HCT116 (cell line): ENCODE data around the gene MKNK1. TPM values are rescaled to one million over a fixed set of nuclear protein-coding genes. Genes with fewer than 3 reads are reported as not detected.

Experiments
- ATAC-seq: fragments of 200-7000 bp; cut with Tn5 transposase; 2 replicates; pipeline ENCODE4 v1.9.1; 2020; ENCODE audit warnings: mild to moderate bottlenecking, moderate library complexity
- BruUV-seq: library from RNA; stranded (reverse); fragments of 400-500 nt; replicated peaks from 2 replicates; lab custom pipeline; 2021; lab: Mats Ljungman, UMichigan
- CTCF ChIA-PET: fragments of 300-600 bp; sonication (Branson Sonifier 250); formaldehyde crosslinking; loops from one replicate; lab custom pipeline; 2021; ENCODE audit warnings: antibody characterized with exemption; lab: Charles Lee
- POLR2A ChIA-PET: fragments of 300-600, 350-600 bp; sonication (Branson Sonifier 250); formaldehyde crosslinking; loops from one replicate; lab custom pipeline; 2021; ENCODE audit warnings: antibody characterized with exemption; lab: Charles Lee
- RAD21 ChIA-PET, 2 experiments: fragments of 300-600 bp; sonication (Branson Sonifier 250); formaldehyde crosslinking; loops; one replicate each; lab custom pipeline; 2023; ENCODE audit warnings: low total read pairs in 2 of 2; ENCODE audit not compliant: uncharacterized antibody in 2 of 2, unreplicated experiment in 2 of 2, low non-redundant PET in 1 of 2; lab: Charles Lee
- DNase-seq: peaks from one replicate; pipeline ENCODE4 v3.0.0-alpha.2; 2010; ENCODE audit warnings: low read depth, low spot score
- H2AFZ ChIP-seq: fragments of 200-600 bp; shearing (Covaris generic), sonication (generic); 2 replicates; pipeline ENCODE4 v1.6.1; 2017; ENCODE audit warnings: low read depth, mixed run types, mixed read lengths, antibody characterized with exemption, low read length; ENCODE audit not compliant: poor library complexity, severe bottlenecking
- H3K27ac ChIP-seq: 2 replicates; pipeline ENCODE4 v1.5.1; 2012; ENCODE audit warnings: low read depth, low read length
- H3K27me3 ChIP-seq: fragments of 200-600 bp; sonication (generic); 2 replicates; pipeline ENCODE4 v1.6.1; 2016; ENCODE audit warnings: mixed run types, low read length, mixed read lengths; ENCODE audit not compliant: insufficient read depth
- H3K36me3 ChIP-seq, 2 experiments: fragments of 200-500 bp in 1 of 2; fragments of 200-600 bp in 1 of 2; sonication (Bioruptor generic) in 1 of 2; sonication (generic) in 1 of 2; 2 replicates each; pipeline versions ENCODE4 v1.5.1 to v1.6.1; 2014 to 2016; ENCODE audit warnings: low read length in 2 of 2, inconsistent platforms in 1 of 2, mixed read lengths in 1 of 2, mixed run types in 1 of 2; ENCODE audit not compliant: insufficient read depth in 2 of 2, control insufficient read depth in 1 of 2
- H3K4me1 ChIP-seq, 2 experiments: fragments of 200-600 bp in 1 of 2; sonication (generic) in 1 of 2; 2 replicates each; pipeline versions ENCODE4 v1.5.1 to v1.6.1; 2012 to 2017; ENCODE audit warnings: low read length in 2 of 2, inconsistent platforms in 1 of 2, mild to moderate bottlenecking in 1 of 2, mixed read lengths in 1 of 2, mixed run types in 1 of 2, moderate library complexity in 1 of 2; ENCODE audit not compliant: insufficient read depth in 2 of 2, control insufficient read depth in 1 of 2
- H3K4me2 ChIP-seq: fragments of 200-600 bp; sonication (generic); 2 replicates; pipeline ENCODE4 v1.6.1; 2017; ENCODE audit warnings: mixed run types, low read length, mixed read lengths
- H3K4me3 ChIP-seq, 2 experiments: fragments of 200-600 bp in 1 of 2; sonication (generic) in 1 of 2; replicated peaks in 1 of 2; 2 replicates each; pipeline ENCODE4 v1.5.1; 2011 to 2016; ENCODE audit warnings: low read length in 2 of 2, control low read depth in 1 of 2, low read depth in 1 of 2, mild to moderate bottlenecking in 1 of 2, mixed read lengths in 1 of 2, mixed run types in 1 of 2
- H3K79me2 ChIP-seq: fragments of 200-600 bp; sonication (generic); 2 replicates; pipeline ENCODE4 v1.6.1; 2017; ENCODE audit warnings: mild to moderate bottlenecking, mixed run types, low read length, moderate library complexity, mixed read lengths; ENCODE audit not compliant: insufficient read depth
- H3K9ac ChIP-seq: fragments of 200-600 bp; sonication (generic); 2 replicates; pipeline ENCODE4 v1.6.1; 2016; ENCODE audit warnings: low read length, mixed read lengths
- H3K9me2 ChIP-seq: fragments of 200-600 bp; sonication (generic), shearing (Covaris generic); 2 replicates; pipeline ENCODE4 v1.6.1; 2017; ENCODE audit warnings: mixed run types, mild to moderate bottlenecking, moderate library complexity; ENCODE audit not compliant: insufficient read depth
- H3K9me3 ChIP-seq, 2 experiments: fragments of 200-500 bp in 1 of 2; fragments of 200-600 bp in 1 of 2; sonication (Bioruptor generic) in 1 of 2; sonication (generic) in 1 of 2; 2 replicates each; pipeline ENCODE4 v1.6.1; 2014 to 2017; ENCODE audit warnings: low read length in 2 of 2, mixed read lengths in 2 of 2, inconsistent platforms in 1 of 2, low read depth in 1 of 2, mild to moderate bottlenecking in 1 of 2, mixed run types in 1 of 2, moderate library complexity in 1 of 2; ENCODE audit not compliant: control insufficient read depth in 1 of 2, insufficient read depth in 1 of 2
- H4K20me1 ChIP-seq: fragments of 200-600 bp; sonication (generic), shearing (Covaris generic); 2 replicates; pipeline ENCODE4 v1.6.1; 2017; ENCODE audit warnings: mixed run types, mild to moderate bottlenecking, moderate library complexity; ENCODE audit not compliant: insufficient read depth
- CEBPB ChIP-seq: IDR thresholded peaks from 2 replicates; pipeline ENCODE4 v1.6.1; 2012; ENCODE audit warnings: low read depth
- EGR1 ChIP-seq: IDR thresholded peaks from 2 replicates; pipeline ENCODE4 v1.6.1; 2012; ENCODE audit warnings: low read depth
- EZH2 ChIP-seq: fragments of 200-600 bp; sonication (generic); IDR thresholded peaks from 2 replicates; pipeline ENCODE4 v1.6.1; 2017; ENCODE audit warnings: antibody characterized with exemption, mixed run types
- EZH2phosphoT487 ChIP-seq: fragments of 200-600 bp; IDR thresholded peaks from 2 replicates; pipeline ENCODE4 v1.6.1; 2018; ENCODE audit warnings: antibody characterized with exemption, borderline replicate concordance
- FOSL1 ChIP-seq: IDR thresholded peaks from 2 replicates; pipeline ENCODE4 v1.6.1; 2012; ENCODE audit warnings: low read depth
- POLR2A ChIP-seq: IDR thresholded peaks from 2 replicates; pipeline ENCODE4 v1.7.0; 2011; ENCODE audit warnings: borderline replicate concordance; ENCODE audit not compliant: insufficient read depth, insufficient read length; ENCODE audit errors: extremely low read depth
- POLR2AphosphoS5 ChIP-seq: IDR thresholded peaks from 2 replicates; pipeline ENCODE4 v1.6.1; 2011; ENCODE audit warnings: mild to moderate bottlenecking, low read depth, low read length, moderate library complexity
- RAD21 ChIP-seq: IDR thresholded peaks from 2 replicates; pipeline ENCODE4 v1.6.1; 2012; ENCODE audit warnings: low read depth, mild to moderate bottlenecking
- REST ChIP-seq: IDR thresholded peaks from 2 replicates; pipeline ENCODE4 v1.6.1; 2012; ENCODE audit warnings: low read depth
- SIN3A ChIP-seq: IDR thresholded peaks from 2 replicates; pipeline ENCODE4 v1.6.1; 2012; ENCODE audit warnings: low read depth
- SRF ChIP-seq: IDR thresholded peaks from 2 replicates; pipeline ENCODE4 v1.6.1; 2012; ENCODE audit warnings: low read depth
- TCF7L2 ChIP-seq: IDR thresholded peaks from 2 replicates; pipeline ENCODE4 v1.7.0; 2011; ENCODE audit warnings: borderline replicate concordance, inconsistent platforms; ENCODE audit not compliant: insufficient read depth, insufficient read length; ENCODE audit errors: extremely low read depth
- YY1 ChIP-seq: IDR thresholded peaks from 2 replicates; pipeline ENCODE4 v1.6.1; 2011; ENCODE audit warnings: low read length, low read depth, moderate library complexity, mild to moderate bottlenecking; ENCODE audit not compliant: insufficient replicate concordance; ENCODE audit errors: extremely low read depth
- ZBTB33 ChIP-seq: IDR thresholded peaks from 2 replicates; pipeline ENCODE4 v1.6.1; 2011; ENCODE audit warnings: mild to moderate bottlenecking, low read length, moderate library complexity; ENCODE audit not compliant: insufficient replicate concordance; ENCODE audit errors: extremely low read depth
- ZNF274 ChIP-seq: fragments of 200-500 bp; sonication (Bioruptor generic); IDR thresholded peaks from 2 replicates; pipeline ENCODE4 v1.6.1; 2014; ENCODE audit warnings: mild to moderate bottlenecking, low read depth, low read length, inconsistent platforms
- intact Hi-C: fragments of 100-400 bp; cut with micrococcal nuclease; formaldehyde crosslinking; loops from 2 replicates; pipeline ENCODE4 v1.10.0; 2022
- total RNA-seq: library from RNA; stranded (reverse); gene quantifications from one replicate; pipeline ENCODE4 v1.2.1, GENCODE V29; 2021; ENCODE audit not compliant: unreplicated experiment

Gene MKNK1
- total RNA-seq, 1 experiment from 2014 or later: 30.9 TPM

- POLR2A ChIA-PET: no interaction called here
- Histone ChIP-seq H3K4me2 (no peak overlapping the region), H3K4me1 (peaks cover 0 to 7% of the 10 kb centered on the region in 2 experiments; a peak in 2 of 4 replicates), H3K27ac (no peak overlapping the region), H4K20me1 (no peaks in the 10 kb centered on the region; the same call in 1 of the 2 replicates), H3K27me3 (no peaks in the 10 kb centered on the region), H2AFZ (no peak overlapping the region)
- TF ChIP-seq YY1: no peak
- no peak for TF ChIP-seq EGR1
- no peak for TF ChIP-seq EZH2phosphoT487
- no peak for TF ChIP-seq ZNF274
- no peak for TF ChIP-seq SIN3A
- no peak for TF ChIP-seq RAD21
- TF ChIP-seq REST: no peak
- TF ChIP-seq ZBTB33: no peak
- no peak for TF ChIP-seq TCF7L2
- no peak for TF ChIP-seq CEBPB
- no peak for TF ChIP-seq SRF
- no peak for TF ChIP-seq EZH2
- TF ChIP-seq POLR2AphosphoS5: no peak
- TF ChIP-seq POLR2A: no peak
- TF ChIP-seq FOSL1: no peak
- TF ChIP-seq, all 23 proteins: peak for 0
- no peak for ATAC-seq
- Histone ChIP-seq H3K4me3 (no peak overlapping the region), H3K9me2 (no peaks in the 10 kb centered on the region), H3K79me2 (no peaks in the 10 kb centered on the region), H3K9ac (no peak overlapping the region), H3K9me3 (no peaks in the 10 kb centered on the region), H3K36me3 (no peaks in the 10 kb centered on the region; a peak in 2 of 4 replicates)
- no peak for DNase-seq
- ChIA-PET CTCF (no interaction called here), RAD21 (interaction anchor here in 1 of 2 experiments (0.6 kb wide), 1 partner anchor 113 kb away, joined by 8 read pairs; no protein-coding TSS in a partner anchor)
- intact Hi-C loops: no loop called here
- BruUV-seq: no TSS peak
These were observed 49.3 kb downstream of the MKNK1 start for GRCh38 chr1:46554597-46555381.
